ENCODE results near the gene PIP5KL1.

DNA sequence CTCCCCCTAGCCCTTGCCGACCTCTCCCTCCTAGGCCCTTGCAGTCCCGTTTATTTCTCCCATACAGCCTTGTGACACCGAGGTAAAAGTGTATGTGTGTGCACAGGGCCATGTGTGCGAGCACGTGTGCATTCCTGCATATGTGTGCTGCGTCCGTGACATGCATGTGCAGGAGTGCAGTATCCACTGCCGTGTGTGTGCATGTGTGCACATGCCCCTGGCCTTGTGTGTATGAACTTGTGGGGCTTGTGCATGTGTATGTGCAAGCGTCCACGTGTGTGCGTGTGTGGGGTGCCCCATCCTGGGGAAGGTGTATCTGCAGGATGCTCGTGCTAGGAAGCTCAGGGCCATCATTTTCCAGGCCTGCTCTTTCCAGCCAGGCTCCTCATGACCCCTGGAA, 59.7 kb downstream of the PIP5KL1 start:
- TF ChIP-seq EZH2 (IDR thresholded peaks at IDR 0.05; ENCODE audit: borderline replicate concordance, low read depth, low read length, poor library complexity, severe bottlenecking), result no peak
- TF ChIP-seq, protein P1, sequence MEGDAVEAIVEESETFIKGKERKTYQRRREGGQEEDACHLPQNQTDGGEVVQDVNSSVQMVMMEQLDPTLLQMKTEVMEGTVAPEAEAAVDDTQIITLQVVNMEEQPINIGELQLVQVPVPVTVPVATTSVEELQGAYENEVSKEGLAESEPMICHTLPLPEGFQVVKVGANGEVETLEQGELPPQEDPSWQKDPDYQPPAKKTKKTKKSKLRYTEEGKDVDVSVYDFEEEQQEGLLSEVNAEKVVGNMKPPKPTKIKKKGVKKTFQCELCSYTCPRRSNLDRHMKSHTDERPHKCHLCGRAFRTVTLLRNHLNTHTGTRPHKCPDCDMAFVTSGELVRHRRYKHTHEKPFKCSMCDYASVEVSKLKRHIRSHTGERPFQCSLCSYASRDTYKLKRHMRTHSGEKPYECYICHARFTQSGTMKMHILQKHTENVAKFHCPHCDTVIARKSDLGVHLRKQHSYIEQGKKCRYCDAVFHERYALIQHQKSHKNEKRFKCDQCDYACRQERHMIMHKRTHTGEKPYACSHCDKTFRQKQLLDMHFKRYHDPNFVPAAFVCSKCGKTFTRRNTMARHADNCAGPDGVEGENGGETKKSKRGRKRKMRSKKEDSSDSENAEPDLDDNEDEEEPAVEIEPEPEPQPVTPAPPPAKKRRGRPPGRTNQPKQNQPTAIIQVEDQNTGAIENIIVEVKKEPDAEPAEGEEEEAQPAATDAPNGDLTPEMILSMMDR (conservative IDR thresholded peaks at IDR 0.05; ENCODE audit: low read depth, low read length), result no peak

All from A673 (cell line).